HepG2 (cell line): ENCODE results near the gene PHF3. TPM values are rescaled to one million over a fixed set of nuclear protein-coding genes. Genes with fewer than 3 reads are reported as not detected.

Experiments used
- ELF3 ChIP-seq: IDR thresholded peaks from 2 replicates; pipeline ENCODE4 v1.6.1; 2016; ENCODE audit warnings: missing genetic modification reagents, missing compliant biosample characterization
- ELF4 ChIP-seq: sonication (generic); formaldehyde crosslinking; IDR thresholded peaks from 2 replicates; pipeline ENCODE4 v1.5.0; 2020; ENCODE audit warnings: missing genetic modification reagents, mild to moderate bottlenecking, moderate library complexity, borderline replicate concordance
- HDAC2 ChIP-seq: sonication (generic); formaldehyde crosslinking; IDR thresholded peaks from 2 replicates; pipeline ENCODE4 v1.4.0; 2020; ENCODE audit warnings: missing genetic modification reagents
- HNRNPK ChIP-seq: fragments of 200-400 bp; formaldehyde crosslinking; IDR thresholded peaks from 2 replicates; pipeline ENCODE4 v1.6.1; 2018; ENCODE audit warnings: low read length, low read depth, moderate library complexity, mild to moderate bottlenecking; ENCODE audit not compliant: poor library complexity, severe bottlenecking
- NR2C2 ChIP-seq: sonication (generic); formaldehyde crosslinking; IDR thresholded peaks from 2 replicates; pipeline ENCODE4 v1.4.0; 2020; ENCODE audit warnings: missing genetic modification reagents, mild to moderate bottlenecking, moderate library complexity, borderline replicate concordance
- NR2F1 ChIP-seq, 2 experiments: fragments of 450-650 bp in 1 of 2; formaldehyde crosslinking in 1 of 2; IDR thresholded peaks; 2 replicates each; pipeline versions ENCODE4 v1.5.0 to v1.6.1; 2016 to 2020; ENCODE audit warnings: mild to moderate bottlenecking in 1 of 2, missing compliant biosample characterization in 1 of 2, missing genetic modification reagents in 1 of 2, moderate library complexity in 1 of 2
- PPARG ChIP-seq: conservative IDR thresholded peaks from 2 replicates; pipeline ENCODE4 v1.6.1; 2016; ENCODE audit warnings: missing biosample characterization, missing genetic modification reagents
- RAD51 ChIP-seq: fragments of 450-650 bp; IDR thresholded peaks from 2 replicates; pipeline ENCODE4 v1.6.1; 2016; ENCODE audit warnings: borderline replicate concordance
- SMAD3 ChIP-seq: sonication (generic); formaldehyde crosslinking; IDR thresholded peaks from 2 replicates; pipeline ENCODE4 v1.4.0; 2020; ENCODE audit warnings: missing genetic modification reagents
- SMAD9 ChIP-seq: sonication (generic); formaldehyde crosslinking; IDR thresholded peaks from 2 replicates; pipeline ENCODE4 v1.5.1; 2020; ENCODE audit warnings: mild to moderate bottlenecking, missing genetic modification reagents
- SRSF4 ChIP-seq: fragments of 200-400 bp; formaldehyde crosslinking; IDR thresholded peaks from one replicate; pipeline ENCODE4 v1.6.1; 2018; ENCODE audit warnings: mild to moderate bottlenecking, low read depth, low read length, moderate library complexity; ENCODE audit not compliant: poor library complexity, severe bottlenecking
- SRSF9 ChIP-seq: fragments of 200-400 bp; formaldehyde crosslinking; IDR thresholded peaks from 2 replicates; pipeline ENCODE4 v1.6.1; 2018; ENCODE audit warnings: borderline replicate concordance, mild to moderate bottlenecking, low read depth, low read length; ENCODE audit not compliant: insufficient read depth, poor library complexity, severe bottlenecking
- ZNF234 ChIP-seq: sonication (generic); formaldehyde crosslinking; conservative IDR thresholded peaks from 2 replicates; pipeline ENCODE4 v1.5.1; 2020; ENCODE audit warnings: mild to moderate bottlenecking, missing genetic modification reagents
- ZNF263 ChIP-seq: sonication (generic); formaldehyde crosslinking; IDR thresholded peaks from 2 replicates; pipeline ENCODE4 v1.4.0; 2020; ENCODE audit warnings: missing genetic modification reagents
- ZNF569 ChIP-seq: sonication (generic); formaldehyde crosslinking; IDR thresholded peaks from 2 replicates; pipeline ENCODE4 v1.5.0; 2020; ENCODE audit warnings: mild to moderate bottlenecking, missing genetic modification reagents, moderate library complexity, borderline replicate concordance
- ZNF577 ChIP-seq: sonication (generic); formaldehyde crosslinking; IDR thresholded peaks from 2 replicates; pipeline ENCODE4 v1.4.0; 2020; ENCODE audit warnings: mild to moderate bottlenecking, low read depth, missing genetic modification reagents, borderline replicate concordance
- ZNF614 ChIP-seq: IDR thresholded peaks from 2 replicates; pipeline ENCODE4 v1.6.1; 2018; ENCODE audit warnings: missing biosample characterization, missing genetic modification reagents, inconsistent platforms, borderline replicate concordance
- polyA plus RNA-seq, 8 experiments: library from polyadenylated mRNA; depleted of rRNA in 3 of 8; stranded (reverse) in 7 of 8; unstranded in 1 of 8; fragments of >200 nt; fragmentation: Illumina TruSeq in 4 of 8; extraction: Trizol in 4 of 8; gene quantifications; 2 replicates each; pipeline versions ENCODE4 v1.2.1 to v1.2.3, GENCODE V29; 2011 to 2016; ENCODE audit warnings: low read depth in 4 of 8, missing spikeins in 1 of 8, mixed read lengths in 1 of 8; ENCODE audit not compliant: insufficient read depth in 1 of 8
- total RNA-seq, 5 experiments: library from RNA; depleted of rRNA; stranded (reverse); fragments of >200 nt; fragmentation: Illumina TruSeq; extraction: Trizol; gene quantifications; 2 replicates each; pipeline ENCODE4 v1.2.3, GENCODE V29; 2016; ENCODE audit warnings: low read depth in 1 of 5
- TF ChIP-seq, protein P1 (sequence below): sonication (generic); formaldehyde crosslinking; IDR thresholded peaks from 2 replicates; pipeline ENCODE4 v1.8.0; 2022; ENCODE audit warnings: mild to moderate bottlenecking, missing genetic modification reagents, moderate library complexity
- TF ChIP-seq, protein P2 (sequence below): IDR thresholded peaks from 2 replicates; pipeline ENCODE4 v1.6.1; 2016; ENCODE audit warnings: low read depth, control low read depth
- TF ChIP-seq, protein P3 (sequence below): sonication (generic); formaldehyde crosslinking; IDR thresholded peaks from 2 replicates; pipeline ENCODE4 v1.4.0; 2020; ENCODE audit warnings: mild to moderate bottlenecking, missing genetic modification reagents
- TF ChIP-seq, protein P4 (sequence below): IDR thresholded peaks from 2 replicates; pipeline ENCODE4 v1.4.0; 2020; ENCODE audit warnings: mild to moderate bottlenecking, missing genetic modification reagents

Gene PHF3
- total and polyA plus RNA-seq, 2 of the 13 experiments (the other 11 are each of a cell fraction or from before 2014, with no cell fraction given): 19.8 to 70.4 TPM

DNA sequence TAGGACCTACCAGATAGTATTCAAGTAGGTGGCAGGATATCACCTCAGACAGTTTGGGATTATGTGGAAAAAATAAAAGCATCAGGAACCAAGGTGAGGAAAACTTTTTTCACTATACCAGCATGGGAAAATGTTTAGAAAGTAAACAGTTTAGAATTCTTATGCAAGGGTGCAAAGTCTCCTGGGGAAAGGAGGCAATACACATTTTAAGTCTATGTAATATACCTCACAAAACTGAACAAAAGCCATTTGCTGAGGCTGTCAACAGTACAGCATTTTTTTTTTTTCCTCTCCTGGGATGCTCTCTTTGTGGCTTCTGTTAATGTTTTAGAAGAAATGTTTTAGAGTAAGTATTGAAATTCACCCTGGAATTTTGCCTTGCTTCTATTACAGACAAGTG is 73.5 kb downstream of the PHF3 start (continued):
- TF ChIP-seq PPARG (CRISPR knock-in tag) (no peak), SRSF9 (no peak), SMAD9 (CRISPR knock-in tag) (no peak), SRSF4 (no peak), ELF3 (peak; percentile 66), ZNF614 (CRISPR knock-in tag) (peak; percentile 44; the same call in 1 of the 2 replicates), ZNF577 (CRISPR knock-in tag) (no peak), RAD51 (no peak), ZNF569 (CRISPR knock-in tag) (no peak), ZNF234 (CRISPR knock-in tag) (no peak), HNRNPK (no peak), ZNF263 (CRISPR knock-in tag) (no peak), SMAD3 (0 out of 2 replicates have a peak, but pooled peaks have one; percentile 42), NR2C2 (CRISPR knock-in tag) (no peak), NR2F1 (CRISPR knock-in tag; IDR thresholded peaks at IDR 0.05) (no peak), HDAC2 (CRISPR knock-in tag) (no peak), ELF4 (CRISPR knock-in tag) (no peak)
- TF ChIP-seq, protein P1, sequence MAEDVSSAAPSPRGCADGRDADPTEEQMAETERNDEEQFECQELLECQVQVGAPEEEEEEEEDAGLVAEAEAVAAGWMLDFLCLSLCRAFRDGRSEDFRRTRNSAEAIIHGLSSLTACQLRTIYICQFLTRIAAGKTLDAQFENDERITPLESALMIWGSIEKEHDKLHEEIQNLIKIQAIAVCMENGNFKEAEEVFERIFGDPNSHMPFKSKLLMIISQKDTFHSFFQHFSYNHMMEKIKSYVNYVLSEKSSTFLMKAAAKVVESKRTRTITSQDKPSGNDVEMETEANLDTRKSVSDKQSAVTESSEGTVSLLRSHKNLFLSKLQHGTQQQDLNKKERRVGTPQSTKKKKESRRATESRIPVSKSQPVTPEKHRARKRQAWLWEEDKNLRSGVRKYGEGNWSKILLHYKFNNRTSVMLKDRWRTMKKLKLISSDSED (CRISPR knock-in tag): no peak
- TF ChIP-seq, protein P2, sequence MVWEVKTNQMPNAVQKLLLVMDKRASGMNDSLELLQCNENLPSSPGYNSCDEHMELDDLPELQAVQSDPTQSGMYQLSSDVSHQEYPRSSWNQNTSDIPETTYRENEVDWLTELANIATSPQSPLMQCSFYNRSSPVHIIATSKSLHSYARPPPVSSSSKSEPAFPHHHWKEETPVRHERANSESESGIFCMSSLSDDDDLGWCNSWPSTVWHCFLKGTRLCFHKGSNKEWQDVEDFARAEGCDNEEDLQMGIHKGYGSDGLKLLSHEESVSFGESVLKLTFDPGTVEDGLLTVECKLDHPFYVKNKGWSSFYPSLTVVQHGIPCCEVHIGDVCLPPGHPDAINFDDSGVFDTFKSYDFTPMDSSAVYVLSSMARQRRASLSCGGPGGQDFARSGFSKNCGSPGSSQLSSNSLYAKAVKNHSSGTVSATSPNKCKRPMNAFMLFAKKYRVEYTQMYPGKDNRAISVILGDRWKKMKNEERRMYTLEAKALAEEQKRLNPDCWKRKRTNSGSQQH (CRISPR knock-in tag): no peak
- TF ChIP-seq, protein P3, sequence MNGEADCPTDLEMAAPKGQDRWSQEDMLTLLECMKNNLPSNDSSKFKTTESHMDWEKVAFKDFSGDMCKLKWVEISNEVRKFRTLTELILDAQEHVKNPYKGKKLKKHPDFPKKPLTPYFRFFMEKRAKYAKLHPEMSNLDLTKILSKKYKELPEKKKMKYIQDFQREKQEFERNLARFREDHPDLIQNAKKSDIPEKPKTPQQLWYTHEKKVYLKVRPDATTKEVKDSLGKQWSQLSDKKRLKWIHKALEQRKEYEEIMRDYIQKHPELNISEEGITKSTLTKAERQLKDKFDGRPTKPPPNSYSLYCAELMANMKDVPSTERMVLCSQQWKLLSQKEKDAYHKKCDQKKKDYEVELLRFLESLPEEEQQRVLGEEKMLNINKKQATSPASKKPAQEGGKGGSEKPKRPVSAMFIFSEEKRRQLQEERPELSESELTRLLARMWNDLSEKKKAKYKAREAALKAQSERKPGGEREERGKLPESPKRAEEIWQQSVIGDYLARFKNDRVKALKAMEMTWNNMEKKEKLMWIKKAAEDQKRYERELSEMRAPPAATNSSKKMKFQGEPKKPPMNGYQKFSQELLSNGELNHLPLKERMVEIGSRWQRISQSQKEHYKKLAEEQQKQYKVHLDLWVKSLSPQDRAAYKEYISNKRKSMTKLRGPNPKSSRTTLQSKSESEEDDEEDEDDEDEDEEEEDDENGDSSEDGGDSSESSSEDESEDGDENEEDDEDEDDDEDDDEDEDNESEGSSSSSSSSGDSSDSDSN (CRISPR knock-in tag): no peak
- TF ChIP-seq, protein P4, sequence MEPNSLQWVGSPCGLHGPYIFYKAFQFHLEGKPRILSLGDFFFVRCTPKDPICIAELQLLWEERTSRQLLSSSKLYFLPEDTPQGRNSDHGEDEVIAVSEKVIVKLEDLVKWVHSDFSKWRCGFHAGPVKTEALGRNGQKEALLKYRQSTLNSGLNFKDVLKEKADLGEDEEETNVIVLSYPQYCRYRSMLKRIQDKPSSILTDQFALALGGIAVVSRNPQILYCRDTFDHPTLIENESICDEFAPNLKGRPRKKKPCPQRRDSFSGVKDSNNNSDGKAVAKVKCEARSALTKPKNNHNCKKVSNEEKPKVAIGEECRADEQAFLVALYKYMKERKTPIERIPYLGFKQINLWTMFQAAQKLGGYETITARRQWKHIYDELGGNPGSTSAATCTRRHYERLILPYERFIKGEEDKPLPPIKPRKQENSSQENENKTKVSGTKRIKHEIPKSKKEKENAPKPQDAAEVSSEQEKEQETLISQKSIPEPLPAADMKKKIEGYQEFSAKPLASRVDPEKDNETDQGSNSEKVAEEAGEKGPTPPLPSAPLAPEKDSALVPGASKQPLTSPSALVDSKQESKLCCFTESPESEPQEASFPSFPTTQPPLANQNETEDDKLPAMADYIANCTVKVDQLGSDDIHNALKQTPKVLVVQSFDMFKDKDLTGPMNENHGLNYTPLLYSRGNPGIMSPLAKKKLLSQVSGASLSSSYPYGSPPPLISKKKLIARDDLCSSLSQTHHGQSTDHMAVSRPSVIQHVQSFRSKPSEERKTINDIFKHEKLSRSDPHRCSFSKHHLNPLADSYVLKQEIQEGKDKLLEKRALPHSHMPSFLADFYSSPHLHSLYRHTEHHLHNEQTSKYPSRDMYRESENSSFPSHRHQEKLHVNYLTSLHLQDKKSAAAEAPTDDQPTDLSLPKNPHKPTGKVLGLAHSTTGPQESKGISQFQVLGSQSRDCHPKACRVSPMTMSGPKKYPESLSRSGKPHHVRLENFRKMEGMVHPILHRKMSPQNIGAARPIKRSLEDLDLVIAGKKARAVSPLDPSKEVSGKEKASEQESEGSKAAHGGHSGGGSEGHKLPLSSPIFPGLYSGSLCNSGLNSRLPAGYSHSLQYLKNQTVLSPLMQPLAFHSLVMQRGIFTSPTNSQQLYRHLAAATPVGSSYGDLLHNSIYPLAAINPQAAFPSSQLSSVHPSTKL (CRISPR knock-in tag): peak; percentile 91
